ENCODE data around the gene AS3MT.
A peak's percentile ranks its signal among the peaks of the same experiment; 100 is the strongest.

The AS3MT gene

DNA sequence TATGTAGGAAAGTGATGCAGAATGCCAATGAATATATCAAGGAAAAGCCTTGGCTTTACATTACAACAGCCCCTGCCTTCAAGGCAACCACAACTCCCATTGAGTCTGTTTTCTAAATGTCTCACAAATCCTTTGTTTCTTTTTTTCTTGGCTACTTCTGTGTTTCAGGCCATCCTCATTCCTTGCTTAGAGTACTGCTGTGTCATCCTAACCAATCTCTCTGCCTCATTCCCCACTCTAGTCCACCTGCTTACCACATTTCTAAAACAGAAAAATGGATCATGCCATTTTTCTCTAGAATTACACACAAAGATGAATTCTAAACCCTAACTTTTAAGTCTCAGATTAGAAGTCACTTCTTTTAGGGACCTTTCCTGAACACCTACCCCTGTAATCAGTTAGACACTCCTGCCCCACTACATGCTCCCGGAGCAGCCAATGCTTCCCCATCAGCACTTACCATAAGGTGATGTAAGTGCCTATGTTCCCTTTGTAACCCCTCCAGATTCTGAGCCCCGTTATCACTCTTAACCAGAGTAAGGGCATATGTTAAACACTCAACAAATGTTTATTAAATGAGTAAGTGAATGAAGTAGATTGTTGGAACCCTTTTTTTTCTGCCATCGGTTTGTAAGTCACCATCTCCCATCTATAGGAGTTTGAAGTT is 12.4 kb upstream of the AS3MT start:
- DNase-seq (ENCODE audit: low spot score) = no peak

DNA sequence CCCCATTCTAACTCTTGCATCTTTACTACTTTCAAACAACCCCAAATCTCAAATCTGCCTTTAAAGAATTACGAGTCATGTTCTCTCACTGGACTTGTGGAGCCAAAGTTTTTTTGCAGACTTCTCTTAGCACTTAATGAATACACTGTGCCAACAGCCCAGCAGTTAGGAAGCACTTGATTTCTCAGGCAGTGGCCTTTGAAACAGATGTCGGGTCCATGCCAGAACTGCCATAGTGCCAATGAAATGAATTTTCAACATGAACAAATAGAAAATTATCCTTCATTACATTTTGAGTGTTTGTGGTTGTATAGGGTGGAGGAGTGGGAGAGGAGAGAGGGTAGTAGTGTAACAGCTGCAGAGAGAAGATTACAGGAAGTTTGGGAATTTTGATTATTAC is 9.4 kb upstream of the AS3MT start:
- DNase-seq (ENCODE audit: low spot score) = no peak

DNA sequence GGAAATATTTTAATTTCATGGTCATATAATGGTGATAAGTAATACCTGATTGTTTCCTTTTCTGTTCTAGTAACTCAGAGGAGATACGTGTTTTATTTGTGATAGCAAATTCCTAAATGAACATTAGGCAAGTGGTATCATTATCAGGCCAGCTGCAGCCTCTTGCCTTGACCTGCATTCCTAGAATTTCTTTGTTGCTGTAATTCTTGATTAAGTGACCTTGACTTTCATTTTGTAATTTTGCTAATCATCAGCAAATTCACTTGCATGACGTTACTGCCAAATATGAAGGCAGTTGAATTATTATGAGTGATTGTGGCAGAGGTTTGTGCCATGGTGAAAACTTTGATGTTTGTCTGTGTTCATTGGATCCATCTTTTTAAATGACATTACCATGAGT is 5.6 kb upstream of the AS3MT start:
- DNase-seq (ENCODE audit: low spot score) = no peak

DNA sequence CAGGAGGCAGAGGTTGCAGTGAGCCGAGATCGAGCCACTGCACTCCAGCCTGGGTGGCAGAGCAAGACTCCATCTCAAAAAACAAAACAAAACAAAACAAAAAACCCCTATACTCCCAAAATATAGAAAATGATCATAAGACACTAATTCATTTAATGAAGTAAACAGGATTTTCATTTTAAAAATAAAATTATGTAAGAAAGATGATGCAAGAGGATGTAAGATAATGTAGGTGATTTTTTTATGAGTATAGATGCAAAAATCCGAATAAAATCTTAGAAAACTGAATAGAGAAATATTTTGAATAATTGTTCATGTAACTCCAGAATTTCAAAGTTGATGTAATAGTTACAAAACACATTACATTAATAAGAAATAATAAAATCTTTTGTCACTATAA is 3.6 kb upstream of the AS3MT start:
- DNase-seq (ENCODE audit: low spot score) = no peak

DNA sequence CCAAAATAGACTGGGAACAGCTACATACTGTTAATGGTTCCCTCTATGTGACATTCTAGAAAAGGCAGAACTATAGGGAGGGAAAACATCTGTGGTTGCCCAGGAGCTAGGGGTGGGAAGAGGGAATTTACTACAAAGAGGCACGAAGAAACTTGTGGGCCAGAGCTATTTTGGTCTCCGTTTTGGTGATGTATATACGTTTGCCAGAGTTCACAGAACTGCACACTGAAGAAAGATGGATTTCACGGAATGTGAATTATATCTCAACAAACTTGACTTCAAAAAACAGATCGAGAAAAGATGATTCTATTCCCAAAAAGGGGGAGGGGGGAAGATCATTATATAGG is 386 bp upstream of the AS3MT start:
- no peak for DNase-seq (ENCODE audit: low spot score)

DNA sequence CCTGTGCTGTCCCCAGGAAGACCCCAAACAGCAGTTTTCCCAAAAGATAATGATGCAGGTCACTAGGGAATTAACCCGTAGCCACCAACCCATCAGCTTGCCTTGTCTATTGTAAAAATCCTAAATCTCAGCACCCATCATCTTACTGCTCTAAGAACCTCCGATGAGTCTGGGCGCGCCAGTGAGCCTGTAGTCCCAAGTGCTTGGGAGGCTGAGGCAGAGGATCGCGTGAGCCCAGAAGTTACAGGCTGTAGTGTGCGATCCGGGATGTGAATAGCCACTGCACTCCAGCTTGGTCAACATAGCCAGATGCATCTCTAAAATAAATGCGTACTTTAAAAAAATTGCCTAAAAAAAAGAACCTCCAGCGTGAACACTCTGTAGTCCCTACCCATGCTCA is 951 bp downstream of the AS3MT start:
- no peak for DNase-seq (ENCODE audit: low spot score)

DNA sequence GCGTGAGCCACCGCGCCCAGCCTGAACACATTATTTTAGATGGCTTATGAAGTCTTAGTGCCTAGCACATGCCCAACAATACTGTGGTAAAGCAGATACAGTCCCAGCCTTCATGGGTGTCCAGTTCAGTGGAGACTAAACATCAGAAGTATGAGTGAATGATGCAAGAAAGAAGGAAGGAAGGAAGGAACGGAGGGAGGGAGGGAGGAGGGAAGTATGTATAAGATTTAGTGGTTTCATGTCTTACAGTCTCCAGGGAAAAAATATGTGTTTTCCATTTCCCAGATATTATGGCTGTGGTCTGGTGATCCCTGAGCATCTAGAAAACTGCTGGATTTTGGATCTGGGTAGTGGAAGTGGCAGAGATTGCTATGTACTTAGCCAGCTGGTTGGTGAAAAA is 2.9 kb downstream of the AS3MT start:
- no peak for DNase-seq (ENCODE audit: low spot score)

DNA sequence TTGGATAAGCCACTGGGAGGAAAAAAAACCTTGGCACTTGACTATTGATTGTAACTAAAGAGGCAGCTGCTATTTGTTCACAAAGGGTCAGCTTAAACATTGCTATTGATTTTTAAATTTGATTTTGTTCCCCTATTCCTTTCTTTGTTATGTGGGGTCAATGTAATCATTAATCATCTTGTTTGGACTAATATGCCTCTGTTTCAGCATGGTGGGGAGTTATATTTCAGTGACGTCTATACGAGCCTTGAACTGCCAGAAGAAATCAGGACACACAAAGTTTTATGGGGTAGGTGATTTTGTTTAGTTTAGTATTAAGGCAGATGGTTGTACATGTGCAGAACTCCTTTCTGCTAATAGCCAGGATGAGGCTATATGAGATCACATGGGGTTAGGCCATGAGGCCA is 7.5 kb downstream of the AS3MT start:
- DNase-seq (ENCODE audit: low spot score) = no peak

DNA sequence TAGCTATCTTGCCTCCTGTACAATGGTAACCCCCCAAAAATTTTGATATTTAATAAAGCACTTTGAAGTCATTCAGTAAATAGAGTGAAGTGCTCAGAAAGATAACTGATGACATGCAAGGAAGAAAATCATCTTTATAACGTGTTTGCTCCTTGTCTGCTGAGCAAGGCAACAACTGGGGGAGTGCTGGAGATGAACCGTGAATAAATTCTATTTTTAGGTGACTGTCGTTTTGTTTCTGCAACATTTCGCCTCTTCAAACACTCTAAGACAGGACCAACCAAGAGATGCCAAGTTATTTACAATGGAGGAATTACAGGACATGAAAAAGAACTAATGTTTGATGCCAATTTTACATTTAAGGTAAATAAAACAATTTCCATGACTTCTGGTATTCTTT is 9.4 kb downstream of the AS3MT start:
- no peak for DNase-seq (ENCODE audit: low spot score)

DNA sequence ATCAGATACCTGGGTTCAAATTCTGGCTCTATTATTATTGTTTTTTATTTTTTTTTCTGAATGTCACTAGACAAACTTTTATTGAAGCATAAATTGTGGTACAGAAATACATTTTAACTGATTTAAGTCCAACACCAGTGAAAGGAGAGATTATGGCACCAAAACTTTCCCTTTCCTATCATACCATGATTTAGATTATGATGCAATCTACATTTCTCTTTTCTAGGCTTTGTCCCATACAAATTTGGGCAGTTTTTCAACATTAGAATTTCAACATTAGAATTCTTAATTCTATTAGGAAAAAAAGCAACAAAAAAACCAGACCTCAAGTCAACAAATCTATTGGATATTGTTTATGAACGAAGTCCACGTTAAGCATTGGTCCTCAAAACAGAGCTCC is 11.0 kb downstream of the AS3MT start:
- no peak for DNase-seq (ENCODE audit: low spot score)

DNA sequence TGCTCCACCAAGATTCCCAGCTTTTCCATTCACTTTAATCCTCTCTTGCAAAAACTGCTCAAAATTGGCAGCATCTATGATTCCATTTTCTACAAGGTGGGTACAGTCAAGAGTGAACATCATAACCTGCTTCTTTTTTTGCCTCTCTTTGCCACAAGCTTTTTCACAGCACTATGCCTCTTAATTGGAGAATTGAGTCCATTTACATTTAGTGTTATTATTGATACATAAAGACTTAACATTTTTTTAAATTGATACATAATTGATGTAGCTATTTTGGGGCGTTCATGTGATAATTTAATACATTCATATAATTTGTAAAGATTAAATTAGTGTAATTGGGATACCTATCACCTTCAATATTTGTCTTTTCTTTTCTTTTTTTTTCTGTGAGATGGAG is 18.8 kb downstream of the AS3MT start:
- no peak for DNase-seq (ENCODE audit: low spot score)

DNA sequence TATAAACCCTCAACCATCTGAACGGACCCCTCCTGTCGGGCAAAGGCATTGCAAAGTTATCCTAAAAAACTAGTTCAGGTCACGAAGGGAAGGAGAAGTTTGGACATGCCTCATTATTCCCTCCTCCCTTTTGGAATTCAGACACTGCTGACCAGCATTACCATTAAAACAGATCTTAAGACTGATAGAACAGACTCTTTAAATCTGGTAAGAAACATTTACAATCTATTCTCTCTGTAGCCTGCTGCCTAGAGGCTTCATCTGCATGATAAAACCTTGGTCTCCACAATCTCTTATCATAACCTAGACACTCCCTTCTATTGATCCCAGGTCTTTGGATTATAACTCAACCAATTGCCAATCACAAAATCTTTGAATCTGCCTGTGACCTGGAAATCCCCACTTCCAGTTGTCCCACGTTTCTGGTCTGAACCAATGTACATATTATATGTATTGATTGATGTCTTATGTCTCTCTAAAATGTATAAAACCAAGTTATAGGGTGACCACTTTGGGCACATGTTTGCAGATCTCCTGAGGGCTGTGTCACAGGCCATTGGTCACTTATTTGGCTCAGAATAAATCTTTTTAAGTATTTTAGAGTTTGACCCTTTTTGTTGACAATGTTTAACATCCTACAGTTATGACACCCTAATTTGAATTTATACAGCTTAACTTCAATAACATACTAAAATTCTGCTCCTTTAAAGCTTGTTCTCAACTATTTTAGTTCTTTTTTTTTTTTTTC is 25.4 kb downstream of the AS3MT start:
- no peak for DNase-seq (ENCODE audit: low spot score)

DNA sequence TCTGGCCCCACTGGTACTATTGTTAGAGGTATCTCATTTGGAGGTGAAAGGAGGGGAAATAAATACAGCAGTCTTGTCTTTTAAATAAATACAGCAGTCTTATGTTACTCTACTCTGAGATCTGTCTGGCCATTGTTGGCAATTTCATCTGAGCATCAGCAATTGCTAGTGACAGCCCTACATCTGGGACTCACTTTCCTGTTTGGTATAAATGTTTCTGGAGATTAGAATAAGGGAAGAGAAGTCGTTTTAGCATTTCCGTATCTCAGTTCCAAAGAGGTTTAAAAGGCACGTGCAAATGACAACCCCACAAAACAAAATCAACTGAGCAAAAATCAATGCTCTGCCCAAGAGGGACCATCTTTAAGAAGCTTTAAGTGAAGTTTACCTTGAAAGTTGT is 30.7 kb downstream of the AS3MT start:
- DNase-seq (ENCODE audit: low spot score) = no peak

DNA sequence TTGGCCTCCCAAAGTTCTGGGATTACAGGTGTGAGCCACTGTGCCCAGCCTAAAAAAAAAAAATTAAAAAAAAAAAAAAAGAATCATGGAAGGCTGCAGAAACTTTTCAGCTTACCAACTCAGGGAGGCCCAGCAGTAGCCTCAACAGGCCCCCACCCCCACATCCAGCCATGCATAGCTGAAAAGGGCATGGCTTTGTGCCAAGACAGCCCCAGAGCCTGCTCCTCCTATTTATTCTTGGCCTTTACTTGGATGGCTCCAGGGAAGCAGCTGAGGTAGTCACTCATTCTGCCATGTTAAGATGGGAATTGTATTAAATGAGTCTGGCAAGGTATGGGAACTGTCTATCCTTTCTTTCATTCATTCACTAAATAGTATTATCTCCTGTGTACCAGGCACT is 35.1 kb downstream of the AS3MT start:
- DNase-seq (ENCODE audit: low spot score) = no peak

DNA sequence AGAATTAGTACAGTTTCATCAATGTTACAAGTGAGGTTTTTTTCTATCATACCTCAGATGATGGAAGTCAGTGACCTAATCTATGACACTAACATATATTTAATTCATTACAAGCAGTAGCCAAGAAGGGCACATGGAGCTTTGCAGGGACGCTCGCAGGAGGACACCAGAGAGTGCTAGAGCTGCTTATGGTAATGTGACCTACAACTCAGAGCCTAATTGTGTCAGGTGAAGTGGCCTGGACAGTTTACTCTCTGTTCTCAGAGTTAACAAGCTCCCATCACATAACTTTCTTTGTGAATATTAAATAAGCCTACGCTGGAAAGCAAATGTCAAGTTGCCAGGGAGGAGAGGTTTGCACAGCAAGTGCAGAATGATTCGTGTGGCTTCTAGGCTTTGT is 37.2 kb downstream of the AS3MT start:
- DNase-seq (ENCODE audit: low spot score) = no peak

DNA sequence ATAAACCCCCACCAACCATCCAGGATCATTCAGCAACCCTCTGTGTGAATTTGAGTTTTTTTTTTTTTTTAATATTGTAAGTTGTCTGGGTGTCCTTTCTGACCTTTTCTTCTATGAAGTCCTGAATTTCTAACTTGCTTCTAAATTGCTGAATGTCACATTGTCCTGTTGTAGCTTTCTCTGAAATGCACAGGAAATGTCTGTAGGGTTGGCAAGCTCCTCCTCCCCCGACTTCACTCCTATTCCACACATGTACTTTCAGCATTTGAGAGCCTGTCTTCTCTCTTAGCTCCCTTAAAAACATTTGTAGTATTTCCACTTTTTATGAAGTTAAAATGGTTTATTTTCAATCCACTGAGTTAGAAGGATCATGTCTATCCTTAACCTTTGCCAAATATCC is 45.5 kb downstream of the AS3MT start:
- no peak for DNase-seq (ENCODE audit: low spot score)

DNA sequence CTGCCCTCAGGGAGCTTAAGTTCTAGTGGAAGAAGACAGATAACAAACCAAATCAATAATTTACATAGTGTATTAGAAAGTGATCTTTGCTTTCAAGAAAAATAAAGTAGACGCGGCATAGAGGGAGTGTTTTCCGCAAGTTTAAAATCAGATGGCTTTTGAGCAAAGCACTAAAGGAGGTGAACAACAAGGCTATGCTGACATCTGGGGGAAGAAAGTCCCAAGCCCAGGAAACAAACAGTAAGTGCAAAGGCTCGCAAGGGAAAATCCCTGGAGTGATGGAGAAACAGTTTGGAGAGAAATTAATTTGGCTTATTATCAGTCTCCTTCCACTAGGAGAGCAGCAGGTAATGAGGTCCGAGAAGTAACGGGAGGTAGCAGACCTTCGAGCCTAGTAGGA is 46.9 kb downstream of the AS3MT start:
- no peak for DNase-seq (ENCODE audit: low spot score)

DNA sequence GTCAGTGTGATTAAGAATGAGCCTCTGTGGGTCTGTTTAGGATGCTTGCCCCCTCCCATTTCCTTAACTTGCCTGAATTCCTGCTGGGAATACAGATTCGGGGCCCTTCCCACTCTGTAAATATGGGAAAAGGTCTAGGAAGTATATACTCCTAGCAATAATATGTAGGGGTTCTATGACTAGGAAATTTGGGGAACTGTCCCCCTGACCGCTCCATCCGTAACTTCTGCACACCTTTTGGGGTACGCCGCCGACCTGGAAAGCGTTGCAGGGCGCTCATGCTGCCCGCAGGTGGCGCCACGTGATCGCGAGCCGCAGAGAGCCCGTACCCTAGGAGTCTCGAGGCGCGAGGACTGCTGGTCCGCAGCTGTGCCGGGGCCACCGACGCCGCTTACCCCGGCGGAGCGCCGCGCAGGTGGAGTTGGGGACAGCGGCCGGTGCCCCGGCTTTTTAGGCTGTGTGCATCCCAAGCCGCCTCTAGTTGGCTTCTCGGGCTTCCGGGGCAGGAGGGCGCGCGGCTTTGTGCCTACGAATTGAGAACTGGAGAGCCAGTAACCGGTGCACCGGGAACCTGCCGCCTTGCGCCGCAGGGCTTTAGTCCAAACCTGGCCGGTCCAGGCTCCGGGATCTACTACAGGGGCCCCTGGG is 48.2 kb downstream of the AS3MT start:
- peak; percentile 86 for DNase-seq (ENCODE audit: low spot score)

DNA sequence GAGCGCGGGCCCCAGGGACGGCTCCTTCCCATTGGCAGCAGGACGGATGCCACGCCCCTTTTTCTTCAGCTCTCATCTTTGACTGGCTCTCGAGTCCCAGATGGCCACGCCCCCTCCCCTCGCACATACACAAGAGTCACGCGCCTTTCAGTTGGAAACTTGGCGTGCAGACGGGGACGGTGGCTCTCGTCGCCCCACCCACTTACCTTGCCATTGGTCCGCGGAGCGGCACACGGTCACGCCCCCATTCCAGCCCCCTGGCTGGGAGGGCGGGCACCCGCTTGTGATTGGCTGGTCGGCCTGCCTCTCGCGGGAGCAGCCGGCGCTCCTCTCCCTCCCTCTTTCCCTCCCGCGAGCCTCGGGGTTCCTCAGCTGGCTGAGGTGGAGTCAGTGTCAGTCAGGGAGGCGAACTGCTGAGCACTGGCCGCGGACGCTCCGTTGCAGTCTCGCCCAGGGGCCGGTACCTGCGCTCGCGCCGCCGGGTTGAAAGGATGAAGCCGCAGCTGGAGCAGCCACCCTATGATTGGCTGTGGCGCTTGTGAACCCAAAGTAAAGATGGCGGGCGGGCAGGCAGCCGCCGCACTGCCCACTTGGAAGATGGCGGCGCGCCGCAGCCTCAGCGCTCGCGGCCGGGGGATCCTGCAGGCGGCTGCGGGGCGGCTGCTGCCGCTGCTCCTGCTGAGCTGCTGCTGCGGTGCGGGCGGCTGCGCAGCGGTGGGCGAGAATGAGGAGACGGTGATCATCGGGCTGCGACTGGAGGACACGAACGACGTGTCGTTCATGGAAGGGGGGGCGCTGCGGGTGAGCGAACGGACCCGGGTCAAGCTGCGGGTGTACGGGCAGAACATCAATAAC is 48.9 kb downstream of the AS3MT start, which contains the start of gene CNNM2:
CNNM2 (plus strand) TSS at position 333 of the 855 bp plus-strand sequence; CDS start at position 520, 187 bp downstream.
- DNase-seq (ENCODE audit: low spot score) = peak; percentile 100

DNA sequence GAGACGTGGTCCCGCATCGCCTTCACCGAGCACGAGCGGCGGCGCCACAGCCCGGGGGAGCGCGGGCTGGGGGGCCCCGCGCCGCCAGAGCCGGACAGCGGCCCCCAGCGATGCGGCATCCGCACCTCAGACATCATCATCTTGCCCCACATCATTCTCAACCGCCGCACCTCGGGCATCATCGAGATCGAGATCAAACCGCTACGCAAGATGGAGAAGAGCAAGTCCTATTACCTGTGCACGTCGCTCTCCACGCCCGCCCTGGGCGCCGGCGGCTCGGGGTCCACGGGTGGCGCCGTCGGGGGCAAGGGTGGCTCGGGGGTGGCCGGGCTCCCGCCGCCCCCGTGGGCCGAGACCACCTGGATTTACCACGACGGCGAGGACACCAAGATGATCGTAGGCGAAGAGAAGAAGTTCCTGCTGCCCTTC is 49.6 kb downstream of the AS3MT start:
- DNase-seq (ENCODE audit: low spot score) = no peak

DNA sequence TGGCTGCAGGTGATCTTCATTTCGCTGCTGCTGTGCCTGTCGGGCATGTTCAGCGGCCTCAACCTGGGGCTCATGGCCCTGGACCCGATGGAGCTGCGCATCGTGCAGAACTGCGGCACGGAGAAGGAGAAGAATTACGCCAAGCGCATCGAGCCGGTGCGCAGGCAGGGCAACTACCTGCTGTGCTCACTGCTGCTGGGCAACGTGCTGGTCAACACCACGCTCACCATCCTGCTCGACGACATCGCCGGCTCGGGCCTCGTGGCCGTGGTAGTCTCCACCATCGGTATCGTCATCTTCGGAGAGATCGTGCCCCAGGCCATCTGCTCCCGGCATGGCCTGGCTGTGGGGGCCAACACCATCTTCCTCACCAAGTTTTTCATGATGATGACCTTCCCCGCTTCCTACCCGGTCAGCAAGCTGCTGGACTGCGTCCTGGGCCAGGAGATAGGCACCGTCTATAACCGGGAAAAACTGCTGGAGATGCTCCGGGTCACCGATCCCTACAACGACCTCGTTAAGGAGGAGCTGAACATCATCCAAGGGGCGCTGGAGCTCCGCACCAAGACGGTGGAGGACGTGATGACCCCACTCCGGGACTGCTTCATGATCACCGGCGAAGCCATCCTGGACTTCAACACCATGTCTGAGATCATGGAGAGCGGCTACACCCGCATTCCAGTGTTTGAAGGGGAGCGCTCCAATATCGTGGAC is 50.1 kb downstream of the AS3MT start:
- DNase-seq (ENCODE audit: low spot score) = peak; percentile 28
